KOPT-K1 (cell line): Measurements from ENCODE around the gene SCRN1.

Experiments used
- H3K27ac ChIP-seq: fragments of 200-600 bp; sonication (generic); 2 replicates; pipeline ENCODE4 v1.5.1; 2016; ENCODE audit warnings: antibody characterized with exemption, mild to moderate bottlenecking, low read depth, low read length; ENCODE audit not compliant: poor library complexity, severe bottlenecking
- H3K36me3 ChIP-seq: fragments of 200-600 bp; sonication (generic); 2 replicates; pipeline ENCODE4 v1.5.1; 2017; ENCODE audit warnings: antibody characterized with exemption, mild to moderate bottlenecking, low read length, moderate library complexity; ENCODE audit not compliant: insufficient read depth
- H3K9me3 ChIP-seq: fragments of 200-600 bp; sonication (generic); 2 replicates; pipeline ENCODE4 v1.5.1; 2017; ENCODE audit warnings: antibody characterized with exemption, low read length, mild to moderate bottlenecking; ENCODE audit not compliant: insufficient read depth, poor library complexity, severe bottlenecking

Gene SCRN1

GRCh38 chr7:29987811-29988317 is 1.7 kb downstream of the SCRN1 start:
- Histone ChIP-seq H3K27ac (no peak overlapping the region), H3K36me3 (no peaks in the 10 kb centered on the region), H3K9me3 (peaks cover 31% of the 10 kb centered on the region)

DNA sequence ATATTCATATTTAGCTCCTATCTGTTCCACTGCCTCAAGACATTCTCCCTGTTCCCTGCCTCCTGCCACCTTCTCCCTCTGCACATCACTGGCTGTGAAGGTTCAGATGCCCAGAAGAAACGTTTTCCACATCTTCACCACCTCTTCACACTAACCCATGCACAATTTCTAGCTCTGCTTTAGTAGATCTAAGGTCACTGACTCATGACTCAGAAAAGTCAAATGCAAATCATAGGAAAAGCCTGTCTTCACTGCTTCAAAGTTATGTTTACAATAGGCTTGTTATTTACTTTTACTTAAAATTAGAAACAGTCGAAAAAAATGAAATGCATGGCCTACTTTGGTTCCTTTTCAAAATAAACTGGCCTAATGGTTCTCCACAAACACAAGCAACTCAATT is 2.5 kb downstream of the SCRN1 start:
- peaks cover 23% of the 10 kb centered on the region for H3K9me3 ChIP-seq
- H3K36me3 ChIP-seq, result no peaks in the 10 kb centered on the region

DNA sequence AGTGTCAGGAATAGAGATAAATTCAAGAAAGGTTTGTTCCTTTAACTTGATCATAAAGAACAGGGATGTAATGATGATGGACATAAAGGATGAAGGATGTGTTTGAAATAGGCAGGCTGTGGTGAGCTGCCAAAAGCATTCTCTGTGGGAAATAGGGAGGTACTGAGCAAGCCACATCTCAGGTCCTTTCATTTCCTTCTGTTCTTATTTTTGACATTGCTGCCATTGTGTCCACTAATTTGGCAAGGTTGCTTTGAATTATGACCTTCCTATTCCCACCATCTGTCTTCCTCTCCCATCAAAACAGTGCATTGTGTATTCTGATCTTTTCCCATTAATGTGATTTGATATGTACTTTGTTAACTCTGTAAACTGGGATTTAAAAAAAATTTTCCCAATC is 9.4 kb downstream of the SCRN1 start:
- H3K27ac ChIP-seq, result no peak overlapping the region
- no peaks in the 10 kb centered on the region for H3K9me3 ChIP-seq
- no peaks in the 10 kb centered on the region for H3K36me3 ChIP-seq

More for the DNA sequence above, 2.5 kb downstream of the SCRN1 start:
- H3K27ac ChIP-seq, result no peak overlapping the region

DNA sequence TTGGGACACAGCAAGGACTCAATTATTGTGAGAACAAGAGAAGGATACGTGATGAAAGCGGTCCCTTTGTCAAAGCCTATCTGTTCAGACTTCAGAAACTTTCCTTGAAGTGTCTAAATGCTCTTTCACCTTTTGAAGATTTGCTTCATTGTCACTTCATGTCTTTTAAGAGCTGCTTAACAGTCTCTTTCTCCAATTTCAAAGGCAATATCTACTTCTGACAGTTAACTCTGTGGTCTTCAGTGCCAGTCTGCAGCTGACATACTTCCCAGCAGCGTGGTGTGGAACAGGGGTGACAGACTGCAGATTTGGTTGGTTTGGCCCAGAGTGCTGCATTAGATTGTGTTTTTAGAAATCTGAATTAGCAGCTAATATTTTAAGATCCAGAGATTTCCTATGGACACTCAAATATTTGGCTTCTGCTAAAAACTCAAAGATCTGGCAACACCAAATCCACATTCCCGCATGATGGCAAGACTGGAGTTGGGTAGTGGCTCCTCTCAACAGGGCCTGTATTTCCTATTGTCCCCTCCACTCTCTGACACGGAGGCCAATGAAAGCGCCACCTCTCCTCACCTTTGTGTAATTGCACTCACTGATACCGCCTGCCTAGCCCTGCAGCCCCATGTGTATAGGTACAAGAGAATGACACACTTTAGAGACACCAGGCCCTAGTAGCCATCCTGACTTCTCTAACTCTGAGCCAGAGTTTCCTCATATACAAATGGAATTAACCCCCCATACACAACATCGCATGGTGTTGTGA is 11.5 kb downstream of the SCRN1 start:
- peak overlapping the region; percentile 32 for H3K27ac ChIP-seq
- no peaks in the 10 kb centered on the region for H3K9me3 ChIP-seq
- H3K36me3 ChIP-seq, result no peaks in the 10 kb centered on the region

DNA sequence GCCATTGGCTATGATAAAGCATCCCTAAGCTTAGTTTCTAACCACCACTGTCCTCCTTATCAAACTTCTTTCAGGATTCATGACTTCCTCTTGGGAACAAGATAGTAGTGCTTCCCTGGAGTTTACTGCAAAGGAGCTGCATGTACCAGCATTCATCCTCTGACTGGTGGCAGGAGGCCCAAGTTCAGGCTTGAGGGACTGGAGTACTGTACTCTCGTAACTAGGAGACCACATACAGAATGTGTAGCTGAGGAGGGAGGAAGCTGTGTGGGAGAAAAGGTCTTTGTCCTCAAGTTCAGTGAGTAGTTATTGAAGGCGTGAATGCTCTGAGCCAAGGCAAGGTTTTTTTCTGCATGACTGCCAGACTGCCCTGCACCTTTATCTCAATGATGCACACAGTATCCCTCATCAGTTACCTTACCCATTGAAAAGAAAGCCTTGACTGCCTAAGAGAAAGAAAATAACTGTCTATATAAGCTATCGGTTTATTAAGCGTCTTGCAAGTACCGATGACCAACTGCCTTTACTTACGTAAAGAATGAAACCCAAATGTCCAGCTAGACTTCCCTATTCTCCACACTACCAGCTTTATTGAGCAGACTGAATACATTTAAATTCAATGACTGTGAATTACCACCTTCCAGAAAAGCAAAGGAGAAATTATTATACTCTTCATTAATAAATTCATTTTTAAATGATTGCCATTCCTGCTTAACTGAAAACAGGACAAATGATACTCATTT is 12.8 kb downstream of the SCRN1 start:
- Histone ChIP-seq H3K9me3 (no peaks in the 10 kb centered on the region), H3K36me3 (no peaks in the 10 kb centered on the region), H3K27ac (no peak overlapping the region)

DNA sequence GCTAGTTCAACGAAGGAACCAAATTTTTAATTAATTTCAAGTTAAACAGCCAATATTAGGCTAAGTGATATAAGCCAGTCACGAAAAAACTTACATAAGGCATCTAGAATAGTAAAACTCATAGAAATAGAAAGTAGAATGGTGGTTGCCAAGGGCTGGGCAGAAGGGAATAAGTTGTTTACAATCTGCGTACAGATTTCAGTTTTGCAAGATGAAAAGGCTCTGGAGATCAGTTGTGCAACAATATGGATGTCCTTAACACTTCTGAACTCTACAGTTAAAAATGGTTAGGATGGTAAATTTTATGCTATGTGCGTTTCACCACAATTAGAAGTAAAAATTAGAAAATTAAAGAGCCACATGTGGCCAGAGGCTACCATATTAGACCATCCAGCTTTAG is 13.3 kb downstream of the SCRN1 start:
- Histone ChIP-seq H3K9me3 (no peaks in the 10 kb centered on the region), H3K27ac (no peak overlapping the region), H3K36me3 (no peaks in the 10 kb centered on the region)

DNA sequence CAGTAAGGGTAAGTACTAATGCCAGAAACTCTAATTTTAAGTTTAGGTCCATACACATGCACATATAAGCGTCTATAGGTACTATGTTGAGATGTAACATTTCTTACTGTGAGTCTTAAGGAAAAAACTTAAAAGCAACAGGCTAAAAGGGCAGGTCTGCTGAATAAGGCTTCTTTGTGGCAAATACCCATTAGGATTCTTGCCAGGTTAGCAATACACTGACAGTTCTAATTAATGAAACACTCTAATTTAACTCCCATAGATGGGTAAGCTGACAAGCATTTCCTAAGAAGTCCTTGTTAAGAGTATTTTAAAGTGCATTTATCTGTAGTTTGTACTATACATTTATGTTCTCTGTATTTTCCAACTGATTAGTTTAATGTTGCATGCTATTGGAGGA is 14.0 kb downstream of the SCRN1 start:
- H3K9me3 ChIP-seq, result no peaks in the 10 kb centered on the region
- H3K36me3 ChIP-seq, result no peaks in the 10 kb centered on the region
- H3K27ac ChIP-seq, result no peak overlapping the region

- H3K27ac ChIP-seq, result no peak overlapping the region
- no peaks in the 10 kb centered on the region for H3K9me3 ChIP-seq
- no peaks in the 10 kb centered on the region for H3K36me3 ChIP-seq
Measured at GRCh38 chr7:29974286-29974685, 15.3 kb downstream of the SCRN1 start.

DNA sequence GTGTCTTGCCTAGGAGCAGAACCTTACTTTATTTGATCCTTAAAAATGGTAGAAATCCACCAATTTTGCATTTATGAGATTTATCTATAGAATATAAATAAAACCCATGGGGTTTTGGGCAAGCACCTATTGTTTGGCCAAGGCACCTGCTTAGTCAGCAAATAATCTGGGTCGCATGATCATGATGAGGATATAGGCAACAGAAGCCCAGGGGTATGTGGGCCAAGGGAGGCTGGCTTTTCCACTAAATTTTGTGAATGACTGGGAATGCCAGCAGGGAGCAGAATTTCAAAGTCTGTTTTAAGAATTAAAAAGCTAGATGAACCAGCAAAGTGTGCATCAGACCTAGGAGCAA is 17.3 kb downstream of the SCRN1 start:
- H3K9me3 ChIP-seq, result peaks cover 4% of the 10 kb centered on the region
- no peak overlapping the region for H3K27ac ChIP-seq
- H3K36me3 ChIP-seq, result no peaks in the 10 kb centered on the region

DNA sequence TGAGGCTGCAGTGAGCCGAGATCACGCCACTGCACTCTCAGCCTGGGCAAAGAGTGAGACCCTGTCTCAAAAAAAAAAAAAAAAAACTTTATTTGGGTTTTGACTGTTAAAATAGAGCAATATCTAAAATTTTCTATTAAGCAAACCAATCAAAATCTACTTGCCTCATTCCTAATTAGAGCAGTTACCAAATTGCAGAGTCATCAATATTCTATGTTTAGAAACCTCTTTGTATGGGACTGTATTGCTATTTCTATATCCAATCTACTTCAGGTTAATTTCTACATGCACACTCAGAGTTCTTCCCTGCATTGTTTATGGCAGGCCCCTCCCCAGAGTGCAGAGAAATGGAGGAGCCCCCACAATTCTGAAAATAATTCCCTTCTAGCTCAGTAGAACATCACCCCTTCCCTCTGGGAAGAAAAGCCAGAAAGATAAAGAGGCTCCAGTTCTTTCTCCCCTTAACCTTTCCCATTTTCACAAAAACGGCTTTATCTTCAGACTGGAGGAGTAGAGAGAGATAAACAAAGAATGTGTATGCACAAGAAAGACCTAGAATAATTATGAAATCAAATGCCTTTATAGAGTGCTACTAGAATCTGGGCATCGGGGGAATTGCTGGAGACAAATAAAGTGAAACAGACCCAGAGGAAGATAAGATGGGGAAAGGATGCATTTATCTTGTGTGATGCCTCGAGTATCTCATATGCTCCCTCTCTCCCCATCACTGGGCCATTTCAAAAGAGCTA is 17.9 kb downstream of the SCRN1 start:
- Histone ChIP-seq H3K27ac (no peak overlapping the region), H3K9me3 (peaks cover 5% of the 10 kb centered on the region), H3K36me3 (no peaks in the 10 kb centered on the region)

- H3K36me3 ChIP-seq, result no peaks in the 10 kb centered on the region
- H3K27ac ChIP-seq, result no peak overlapping the region
Measured at GRCh38 chr7:29970158-29970557, 19.4 kb downstream of the SCRN1 start.

DNA sequence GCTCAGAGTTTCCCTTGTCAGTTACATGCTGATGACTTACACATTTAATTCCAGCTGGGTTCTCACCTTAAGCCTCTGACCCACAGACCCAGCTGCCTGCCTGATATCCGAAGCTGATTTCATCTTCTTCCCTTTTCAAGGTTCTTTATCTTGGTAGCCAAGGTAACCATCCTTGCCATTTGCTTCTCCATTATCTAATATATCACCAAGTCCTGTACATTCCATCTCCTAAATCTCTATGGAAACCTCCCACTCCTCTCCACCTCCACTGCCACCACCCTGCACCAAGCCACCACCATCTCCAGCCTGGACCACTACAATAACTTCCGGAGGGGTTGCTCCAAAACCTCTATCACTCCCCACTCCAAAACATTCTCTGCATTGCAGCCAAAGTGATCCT is 19.9 kb downstream of the SCRN1 start:
- no peak overlapping the region for H3K27ac ChIP-seq

More at GRCh38 chr7:29970158-29970557, 19.4 kb downstream of the SCRN1 start:
- H3K9me3 ChIP-seq, result peaks cover 5% of the 10 kb centered on the region

GRCh38 chr7:29968683-29969395 is 20.8 kb downstream of the SCRN1 start:
- Histone ChIP-seq H3K36me3 (no peaks in the 10 kb centered on the region), H3K9me3 (peaks cover 5% of the 10 kb centered on the region), H3K27ac (no peak overlapping the region)

More for the DNA sequence above, 19.9 kb downstream of the SCRN1 start:
- Histone ChIP-seq H3K36me3 (no peaks in the 10 kb centered on the region), H3K9me3 (peaks cover 5% of the 10 kb centered on the region)

DNA sequence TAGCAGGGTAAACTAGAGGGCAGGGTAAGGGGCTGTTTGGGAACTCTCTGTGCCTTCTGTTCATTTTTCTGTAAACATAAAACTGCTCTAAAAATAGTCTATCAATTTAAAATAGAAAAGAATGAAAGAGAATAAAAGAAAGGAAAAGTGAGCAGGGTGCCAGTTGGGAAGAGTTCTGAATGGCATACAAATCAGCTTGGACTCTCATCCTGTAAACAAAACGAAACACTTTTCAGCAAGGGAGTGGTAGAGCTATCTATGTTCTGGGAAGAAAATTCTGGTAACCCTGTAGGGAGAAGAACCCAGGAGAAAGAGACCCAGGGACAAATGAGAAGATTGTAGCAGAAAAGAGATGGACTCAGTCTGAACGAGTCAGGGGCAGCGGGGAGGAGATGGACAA is 24.6 kb downstream of the SCRN1 start:
- no peaks in the 10 kb centered on the region for H3K36me3 ChIP-seq
- no peak overlapping the region for H3K27ac ChIP-seq
- peaks cover 5% of the 10 kb centered on the region for H3K9me3 ChIP-seq

DNA sequence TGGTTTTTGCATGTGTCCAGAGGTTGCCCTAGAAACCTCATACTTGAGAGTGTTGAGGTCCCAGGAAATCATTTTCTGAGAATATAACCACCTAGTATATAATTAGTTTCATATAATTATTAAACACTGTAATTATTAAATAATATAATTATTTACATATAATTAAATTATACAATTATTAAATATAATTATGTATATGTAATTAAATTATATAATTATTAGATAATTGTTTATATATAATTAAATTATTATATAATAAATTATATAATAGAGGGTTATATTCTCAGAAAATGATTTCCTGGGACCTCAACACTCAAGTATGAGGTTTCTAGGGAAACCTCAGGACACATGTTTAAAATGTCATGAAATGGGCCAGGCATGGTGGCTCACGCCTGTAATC is 27.6 kb downstream of the SCRN1 start:
- Histone ChIP-seq H3K36me3 (no peaks in the 10 kb centered on the region), H3K27ac (no peak overlapping the region), H3K9me3 (no peaks in the 10 kb centered on the region)
